H1 (cell line): Measurements from ENCODE around the gene GJD4. TPM values are rescaled to one million over a fixed set of nuclear protein-coding genes. Genes with fewer than 3 reads are reported as not detected.

Experiments used
- CTCF ChIA-PET: fragments of 300-600 bp; sonication (Branson Sonifier 250); formaldehyde crosslinking; loops from one replicate; lab custom pipeline; 2021; ENCODE audit not compliant: partially characterized antibody; lab: Charles Lee
- POLR2A ChIA-PET: fragments of 300-600 bp; sonication (Branson Sonifier 250); formaldehyde crosslinking; loops from one replicate; lab custom pipeline; 2021; ENCODE audit warnings: inconsistent platforms; ENCODE audit not compliant: partially characterized antibody; lab: Charles Lee
- DNase-seq, 2 experiments: peaks; one replicate each; pipeline versions ENCODE4 v3.0.0 to v3.0.0-alpha.2; 2010 to 2022; ENCODE audit warnings: low spot score in 2 of 2, low read depth in 1 of 2, mixed read lengths in 1 of 2
- FAIRE-seq: peaks from 2 replicates; lab custom pipeline; 2011; peaks lifted over from hg19 to GRCh38; lab: Jason Lieb, UNC
- H2AFZ ChIP-seq: 2 replicates; pipeline ENCODE4 v1.8.1; 2012; ENCODE audit warnings: low read length, inconsistent platforms
- H2AK5ac ChIP-seq: 2 replicates; pipeline ENCODE4 v1.6.1; 2013; ENCODE audit warnings: low read depth, low read length
- H2BK120ac ChIP-seq: replicated peaks from 2 replicates; pipeline ENCODE3; 2013; ENCODE audit warnings: low read depth, low read length, inconsistent platforms
- H2BK12ac ChIP-seq: 2 replicates; pipeline ENCODE4 v1.6.1; 2013; ENCODE audit warnings: low read depth, low read length
- H2BK15ac ChIP-seq: 2 replicates; pipeline ENCODE4 v1.6.1; 2013; ENCODE audit warnings: low read length
- H2BK20ac ChIP-seq: 2 replicates; pipeline ENCODE4 v1.6.1; 2013; ENCODE audit warnings: low read length
- H2BK5ac ChIP-seq: 2 replicates; pipeline ENCODE4 v1.6.1; 2013; ENCODE audit warnings: low read depth, low read length
- H3K14ac ChIP-seq: 2 replicates; pipeline ENCODE4 v1.6.1; 2013; ENCODE audit warnings: inconsistent platforms; ENCODE audit not compliant: insufficient read length
- H3K18ac ChIP-seq: 2 replicates; pipeline ENCODE4 v1.6.1; 2013; ENCODE audit warnings: low read length; ENCODE audit errors: extremely low read depth
- H3K23ac ChIP-seq: 2 replicates; pipeline ENCODE4 v1.6.1; 2013; ENCODE audit warnings: inconsistent platforms; ENCODE audit not compliant: insufficient read length
- H3K23me2 ChIP-seq: 2 replicates; pipeline ENCODE4 v1.6.1; 2013; ENCODE audit warnings: low read depth, low read length
- H3K27ac ChIP-seq: 2 replicates; pipeline ENCODE4 v1.6.1; 2011; ENCODE audit warnings: low read depth, low read length, inconsistent platforms
- H3K27me3 ChIP-seq, 4 experiments: replicated peaks in 1 of 4; 1 replicate in 1 of 4; 2 replicates in 3 of 4; pipeline versions ENCODE4 v1.6.1 to v1.8.1; 2011 to 2013; ENCODE audit warnings: low read length in 3 of 4, mild to moderate bottlenecking in 3 of 4, inconsistent platforms in 2 of 4, mixed read lengths in 2 of 4, moderate library complexity in 1 of 4; ENCODE audit not compliant: control insufficient read depth in 3 of 4, insufficient read depth in 3 of 4; ENCODE audit errors: extremely low read depth in 1 of 4
- H3K36me3 ChIP-seq, 4 experiments: 2 replicates each; pipeline versions ENCODE4 v1.6.1 to v1.8.1; 2011 to 2013; ENCODE audit warnings: mild to moderate bottlenecking in 4 of 4, low read length in 3 of 4, moderate library complexity in 2 of 4, control low read depth in 1 of 4, inconsistent platforms in 1 of 4; ENCODE audit not compliant: insufficient read depth in 4 of 4, control insufficient read depth in 2 of 4
- H3K4ac ChIP-seq: replicated peaks from 2 replicates; pipeline ENCODE3; 2013; ENCODE audit warnings: low read length, low read depth, mixed read lengths, inconsistent platforms; ENCODE audit not compliant: insufficient read length
- H3K4me1 ChIP-seq, 4 experiments: replicated peaks in 1 of 4; 1 replicate in 1 of 4; 2 replicates in 3 of 4; pipeline versions ENCODE4 v1.6.1 to v1.8.1; 2011 to 2013; ENCODE audit warnings: low read length in 3 of 4, inconsistent platforms in 2 of 4, mixed read lengths in 1 of 4; ENCODE audit not compliant: insufficient read depth in 4 of 4, control insufficient read depth in 3 of 4
- H3K4me2 ChIP-seq, 2 experiments: 2 replicates each; pipeline versions ENCODE4 v1.6.1 to v1.8.1; 2011 to 2013; ENCODE audit warnings: low read depth in 2 of 2, low read length in 2 of 2, control low read depth in 1 of 2, inconsistent platforms in 1 of 2, mild to moderate bottlenecking in 1 of 2; ENCODE audit not compliant: insufficient read depth in 1 of 2
- H3K4me3 ChIP-seq, 4 experiments: fragments of 200-600, 300-600 bp in 1 of 4; sonication (generic), shearing (Covaris generic), sonication (Bioruptor Twin) in 1 of 4; 2 replicates each; pipeline versions ENCODE4 v1.5.1 to v1.8.1; 2011 to 2016; ENCODE audit warnings: low read length in 4 of 4, low read depth in 3 of 4, control low read depth in 2 of 4, inconsistent platforms in 2 of 4, mild to moderate bottlenecking in 2 of 4, mixed read lengths in 1 of 4, moderate library complexity in 1 of 4; ENCODE audit not compliant: insufficient read depth in 2 of 4; ENCODE audit errors: extremely low read depth in 1 of 4
- H3K56ac ChIP-seq: replicated peaks from 2 replicates; pipeline ENCODE3; 2013; ENCODE audit warnings: low read depth, mild to moderate bottlenecking, mixed read lengths, low read length, inconsistent platforms; ENCODE audit not compliant: insufficient read length
- H3K79me1 ChIP-seq: 2 replicates; pipeline ENCODE4 v1.6.1; 2013; ENCODE audit warnings: low read depth, low read length, control low read depth
- H3K79me2 ChIP-seq, 2 experiments: 2 replicates each; pipeline versions ENCODE4 v1.6.1 to v1.8.1; 2012 to 2013; ENCODE audit warnings: low read length in 2 of 2, mild to moderate bottlenecking in 2 of 2, inconsistent platforms in 1 of 2; ENCODE audit not compliant: insufficient read depth in 2 of 2, control insufficient read depth in 1 of 2
- H3K9ac ChIP-seq, 4 experiments: replicated peaks in 1 of 4; 1 replicate in 1 of 4; 2 replicates in 3 of 4; pipeline versions ENCODE4 v1.6.1 to v1.8.1; 2011 to 2013; ENCODE audit warnings: low read depth in 3 of 4, low read length in 3 of 4, control low read depth in 2 of 4, mild to moderate bottlenecking in 2 of 4, moderate library complexity in 2 of 4, inconsistent platforms in 1 of 4; ENCODE audit errors: extremely low read depth in 1 of 4
- H3K9me3 ChIP-seq, 2 experiments: 2 replicates each; pipeline versions ENCODE4 v1.6.1 to v1.8.1; 2012 to 2013; ENCODE audit warnings: mild to moderate bottlenecking in 2 of 2, moderate library complexity in 2 of 2, control low read depth in 1 of 2, inconsistent platforms in 1 of 2, low read depth in 1 of 2, low read length in 1 of 2, mixed read lengths in 1 of 2; ENCODE audit not compliant: insufficient read depth in 2 of 2
- H4K20me1 ChIP-seq, 2 experiments: replicated peaks in 1 of 2; 2 replicates each; pipeline versions ENCODE3 to v1.8.1; 2011 to 2013; ENCODE audit warnings: inconsistent platforms in 2 of 2, low read length in 2 of 2, mild to moderate bottlenecking in 1 of 2; ENCODE audit not compliant: insufficient read depth in 2 of 2, control insufficient read depth in 1 of 2
- H4K5ac ChIP-seq: 2 replicates; pipeline ENCODE4 v1.6.1; 2013; ENCODE audit warnings: low read length, low read depth, mixed read lengths, inconsistent platforms; ENCODE audit not compliant: insufficient read length
- H4K8ac ChIP-seq: 2 replicates; pipeline ENCODE4 v1.8.0; 2013; ENCODE audit warnings: mild to moderate bottlenecking, moderate library complexity, low read length, inconsistent platforms; ENCODE audit not compliant: insufficient read depth; ENCODE audit errors: extremely low read depth
- H4K91ac ChIP-seq: replicated peaks from 2 replicates; pipeline ENCODE3; 2013; ENCODE audit warnings: low read length, mixed read lengths, inconsistent platforms; ENCODE audit not compliant: insufficient read length
- CHD2 ChIP-seq: IDR thresholded peaks from 2 replicates; pipeline ENCODE4 v1.6.1; 2012; ENCODE audit warnings: low read length, improper control_type of control experiment
- EP300 ChIP-seq, 2 experiments: IDR thresholded peaks; 1 replicate in 1 of 2; 2 replicates in 1 of 2; pipeline ENCODE4 v1.6.1; 2011 to 2012; ENCODE audit warnings: low read depth in 2 of 2, low read length in 2 of 2, mild to moderate bottlenecking in 2 of 2, borderline replicate concordance in 1 of 2, inconsistent platforms in 1 of 2, moderate library complexity in 1 of 2
- EZH2 ChIP-seq: fragments of 200-600 bp; sonication (generic); IDR thresholded peaks from 2 replicates; pipeline ENCODE4 v1.7.1; 2012; ENCODE audit warnings: low read depth, mild to moderate bottlenecking, moderate library complexity, low read length, inconsistent platforms; ENCODE audit not compliant: severe bottlenecking
- HDAC6 ChIP-seq: IDR thresholded peaks from one replicate; pipeline ENCODE4 v1.7.1; 2012; ENCODE audit warnings: low read depth, mild to moderate bottlenecking, inconsistent platforms, low read length, moderate library complexity
- KDM5A ChIP-seq: fragments of 200-600 bp; IDR thresholded peaks from 2 replicates; pipeline ENCODE4 v1.7.1; 2012; ENCODE audit warnings: mild to moderate bottlenecking, low read length, inconsistent platforms, mixed read lengths
- NANOG ChIP-seq: IDR thresholded peaks from 2 replicates; pipeline ENCODE4 v1.6.1; 2011; ENCODE audit warnings: low read length, low read depth, mild to moderate bottlenecking, inconsistent platforms; ENCODE audit not compliant: insufficient read depth, poor library complexity, severe bottlenecking
- POLR2AphosphoS5 ChIP-seq: IDR thresholded peaks from 2 replicates; pipeline ENCODE4 v1.6.1; 2011; ENCODE audit warnings: low read depth, low read length
- RAD21 ChIP-seq, 2 experiments: IDR thresholded peaks in 1 of 2; conservative IDR thresholded peaks in 1 of 2; 2 replicates each; pipeline ENCODE4 v1.6.1; 2011; ENCODE audit warnings: low read depth in 2 of 2, low read length in 2 of 2, improper control_type of control experiment in 1 of 2, inconsistent platforms in 1 of 2, mild to moderate bottlenecking in 1 of 2, moderate library complexity in 1 of 2
- SAP30 ChIP-seq: fragments of 300-600 bp; sonication (generic); IDR thresholded peaks from 2 replicates; pipeline ENCODE4 v1.7.1; 2012; ENCODE audit warnings: low read length, moderate library complexity, mild to moderate bottlenecking, inconsistent platforms; ENCODE audit not compliant: insufficient read depth, insufficient replicate concordance
- SIRT6 ChIP-seq: IDR thresholded peaks from one replicate; pipeline ENCODE4 v1.7.1; 2012; ENCODE audit warnings: low read length, inconsistent platforms
- TBP ChIP-seq: IDR thresholded peaks from 2 replicates; pipeline ENCODE4 v1.6.1; 2011; ENCODE audit warnings: low read depth, low read length, improper control_type of control experiment
- TCF12 ChIP-seq: IDR thresholded peaks from 2 replicates; pipeline ENCODE4 v1.6.1; 2011; ENCODE audit warnings: low read depth, mild to moderate bottlenecking, low read length
- USF2 ChIP-seq: IDR thresholded peaks from 2 replicates; pipeline ENCODE4 v1.6.1; 2011; ENCODE audit warnings: low read length, improper control_type of control experiment
- WGBS, 2 experiments: shearing (Covaris generic) in 1 of 2; methylation state at CpG; one replicate each; pipeline versions ENCODE4 v1.1.6 to v1.1.7; 2013 to 2015; ENCODE audit warnings: low lambda C conversion rate in 2 of 2, mixed read lengths in 2 of 2, inconsistent platforms in 1 of 2, low coverage in 1 of 2, missing lambda C conversion rate in 1 of 2; ENCODE audit not compliant: insufficient replicate concordance in 2 of 2, insufficient coverage in 1 of 2, insufficient read length in 1 of 2; ENCODE audit errors: extremely low coverage in 1 of 2, missing lambda C conversion rate in 1 of 2; 5-methylcytosine and 5-hydroxymethylcytosine counted together
- polyA plus RNA-seq, 7 experiments: library from polyadenylated mRNA; depleted of rRNA in 3 of 7; stranded (reverse) in 5 of 7; unstranded in 2 of 7; fragments of >200 nt in 5 of 7; fragments of 200-250 nt in 2 of 7; gene quantifications; 1 replicate in 5 of 7; 2 replicates in 1 of 7; 4 replicates in 1 of 7; pipeline versions ENCODE4 v1.2.1 to v1.2.3, GENCODE V29; 2011 to 2013; ENCODE audit warnings: missing spikeins in 2 of 7, mixed read lengths in 2 of 7
- total RNA-seq: library from RNA; stranded (reverse); fragmentation: NEBNext Ultra II Directional; extraction: Animal tissue kit (Norgen Biotek cat#: 25700); gene quantifications from 2 replicates; pipeline ENCODE4 v1.2.1, GENCODE V29; 2021

The GJD4 gene
- total and polyA plus RNA-seq, 2 of the 8 experiments (the other 6 are each of a cell fraction or from before 2014, with no cell fraction given) = not detected

- no peak overlapping the region for H3K56ac ChIP-seq
- no peak overlapping the region for H3K4ac ChIP-seq
- no peak overlapping the region for H2BK120ac ChIP-seq
- no peak overlapping the region for H2BK12ac ChIP-seq
- no peak overlapping the region for H3K9ac ChIP-seq
- FAIRE-seq (no peak), DNase-seq (no peak)
- no peaks in the 10 kb centered on the region for H3K79me2 ChIP-seq
- no peaks in the 10 kb centered on the region for H3K36me3 ChIP-seq
- CTCF ChIA-PET = interaction anchor here (1.0 to 9.4 kb wide), 5 partner anchors 18 to 1148 kb away, joined by 3 to 59 read pairs (median 4); no protein-coding TSS in a partner anchor
- no peak overlapping the region for H2BK5ac ChIP-seq
- no peak overlapping the region for H3K18ac ChIP-seq
- no peaks in the 10 kb centered on the region for H3K9me3 ChIP-seq
- peaks cover 0 to 1% (median 0%) of the 10 kb centered on the region in 4 experiments; a peak in 1 of 7 replicates for H3K27me3 ChIP-seq
- 100% methylated on average over 1 of the region's 1 CpG; no CpG with 5 or more reads in 1 of the 2 experiments for WGBS, 2 experiments
- no peak overlapping the region for H4K8ac ChIP-seq
- no peak overlapping the region for H4K5ac ChIP-seq
- H3K4me3 ChIP-seq = no peak overlapping the region
- H3K14ac ChIP-seq = no peak overlapping the region
- H2AK5ac ChIP-seq = no peak overlapping the region
- H3K79me1 ChIP-seq = no peaks in the 10 kb centered on the region
- no peak overlapping the region for H2BK15ac ChIP-seq
- H2BK20ac ChIP-seq = no peak overlapping the region
- no peak overlapping the region for H4K91ac ChIP-seq
- H3K23me2 ChIP-seq = no peaks in the 10 kb centered on the region; the same call in 1 of the 2 replicates
- no peak overlapping the region for H3K4me2 ChIP-seq
- peaks cover 2 to 7% (median 4%) of the 10 kb centered on the region in 4 experiments; a peak in 3 of 7 replicates for H3K4me1 ChIP-seq
- no peaks in the 10 kb centered on the region for H4K20me1 ChIP-seq
- POLR2A ChIA-PET = no interaction called here
- H2AFZ ChIP-seq = no peak overlapping the region
- H3K27ac ChIP-seq = no peak overlapping the region
- H3K23ac ChIP-seq = no peak overlapping the region
- TF ChIP-seq EP300 (IDR thresholded peaks at IDR 0.05; ENCODE audit: borderline replicate concordance in 1 of 2, low read depth in 2 of 2, low read length in 2 of 2) = no peak
- TF ChIP-seq KDM5A = no peak
- no peak for TF ChIP-seq POLR2AphosphoS5
- no peak for TF ChIP-seq NANOG
- TF ChIP-seq USF2 = no peak
- no peak for TF ChIP-seq EZH2
- TF ChIP-seq SAP30 = no peak
- no peak for TF ChIP-seq TBP
- TF ChIP-seq HDAC6 = no peak
- no peak for TF ChIP-seq TCF12
- TF ChIP-seq CHD2 = no peak
- no peak for TF ChIP-seq RAD21 (IDR thresholded peaks at IDR 0.05 in 1 of 2, conservative IDR thresholded peaks at IDR 0.05 in 1 of 2; ENCODE audit: low read depth in 2 of 2, low read length in 2 of 2)
- TF ChIP-seq SIRT6 = no peak
Measured at GRCh38 chr10:35631404-35631803, 26.3 kb downstream of the GJD4 start.
